ENCODE results near the gene IL12A. TPM values are rescaled to one million over a fixed set of nuclear protein-coding genes. Genes with fewer than 3 reads are reported as not detected.

The IL12A gene
- total RNA-seq, 2 experiments from 2014 or later = not detected

DNA sequence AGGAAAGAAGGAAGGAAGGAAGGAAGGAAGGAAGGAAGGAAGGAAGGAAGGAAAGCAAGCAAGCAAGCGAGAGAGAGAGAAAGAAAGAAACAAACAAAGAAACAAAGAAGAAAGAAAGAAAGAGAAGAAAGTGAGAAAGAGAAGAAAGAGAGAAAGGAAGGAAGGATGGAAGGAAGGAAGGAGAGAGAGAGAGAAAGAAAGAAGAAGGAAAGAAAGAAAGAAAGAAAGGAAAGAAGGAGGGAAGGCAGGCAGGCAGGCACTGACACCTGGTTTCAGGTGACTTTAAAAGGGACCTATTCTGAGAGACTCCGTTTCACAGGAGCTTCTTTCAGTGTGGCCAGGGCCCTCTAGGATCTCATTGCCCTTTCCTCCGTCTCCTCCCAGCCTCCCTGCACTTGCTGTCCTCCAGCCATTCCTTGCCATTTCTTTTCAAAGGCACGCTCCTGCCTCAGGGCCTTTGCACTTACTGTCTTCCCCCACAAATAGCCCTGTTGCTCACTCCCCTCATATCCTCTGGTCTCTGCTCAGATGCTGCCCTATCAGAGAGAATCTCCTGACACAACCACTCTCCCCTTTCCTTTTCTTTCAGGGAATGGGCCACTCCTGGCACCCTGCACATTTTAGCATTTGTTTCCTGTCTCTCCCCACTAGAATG, 31.5 kb downstream of the IL12A start:
- Mint-ChIP-seq H3K27me3 (peaks cover 2% of the 10 kb centered on the region), H3K27ac (no peak overlapping the region), H3K4me3 (no peak overlapping the region), H3K4me1 (ENCODE audit: low read depth) (no peaks in the 10 kb centered on the region), H3K36me3 (ENCODE audit: low read depth) (no peaks in the 10 kb centered on the region), H3K9me3 (no peaks in the 10 kb centered on the region)
- intact Hi-C loops (cut with micrococcal nuclease) = no loop called here
- ATAC-seq (no peak), DNase-seq (no peak)
- ChIA-PET CTCF (interaction anchor here (2.5 kb wide), 1 partner anchor 14 kb away, joined by 7 read pairs; no protein-coding TSS in a partner anchor), POLR2A (interaction anchor here (0.6 kb wide), 1 partner anchor 322 kb away, joined by 3 read pairs; no protein-coding TSS in a partner anchor)
- TF ChIP-seq, protein P1, sequence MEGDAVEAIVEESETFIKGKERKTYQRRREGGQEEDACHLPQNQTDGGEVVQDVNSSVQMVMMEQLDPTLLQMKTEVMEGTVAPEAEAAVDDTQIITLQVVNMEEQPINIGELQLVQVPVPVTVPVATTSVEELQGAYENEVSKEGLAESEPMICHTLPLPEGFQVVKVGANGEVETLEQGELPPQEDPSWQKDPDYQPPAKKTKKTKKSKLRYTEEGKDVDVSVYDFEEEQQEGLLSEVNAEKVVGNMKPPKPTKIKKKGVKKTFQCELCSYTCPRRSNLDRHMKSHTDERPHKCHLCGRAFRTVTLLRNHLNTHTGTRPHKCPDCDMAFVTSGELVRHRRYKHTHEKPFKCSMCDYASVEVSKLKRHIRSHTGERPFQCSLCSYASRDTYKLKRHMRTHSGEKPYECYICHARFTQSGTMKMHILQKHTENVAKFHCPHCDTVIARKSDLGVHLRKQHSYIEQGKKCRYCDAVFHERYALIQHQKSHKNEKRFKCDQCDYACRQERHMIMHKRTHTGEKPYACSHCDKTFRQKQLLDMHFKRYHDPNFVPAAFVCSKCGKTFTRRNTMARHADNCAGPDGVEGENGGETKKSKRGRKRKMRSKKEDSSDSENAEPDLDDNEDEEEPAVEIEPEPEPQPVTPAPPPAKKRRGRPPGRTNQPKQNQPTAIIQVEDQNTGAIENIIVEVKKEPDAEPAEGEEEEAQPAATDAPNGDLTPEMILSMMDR (IDR thresholded peaks at IDR 0.05) = no peak

DNA sequence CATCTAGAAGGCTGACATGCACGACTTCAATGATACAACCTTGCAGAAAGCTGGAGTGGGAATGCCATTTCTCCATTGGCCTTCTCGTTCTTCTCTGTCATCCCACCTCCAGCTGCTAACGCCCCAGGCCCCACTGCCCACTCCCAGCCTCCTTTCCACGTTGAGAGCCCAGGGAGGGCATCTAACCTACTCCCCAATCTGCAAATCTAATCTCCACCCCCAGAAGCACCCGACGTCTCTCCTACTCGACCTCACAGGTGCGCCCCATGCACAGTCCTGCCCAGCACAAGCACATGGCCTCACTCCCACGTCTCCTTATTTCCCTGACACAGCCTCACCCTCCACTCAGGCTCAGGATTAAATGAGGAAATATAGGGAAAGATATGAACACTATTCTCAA, 33.4 kb downstream of the IL12A start:
- CTCF ChIA-PET = interaction anchor here (2.5 kb wide), 1 partner anchor 16 kb away, joined by 7 read pairs; no protein-coding TSS in a partner anchor
- TF ChIP-seq, protein P1 (IDR thresholded peaks at IDR 0.05) = no peak
- intact Hi-C loops (cut with micrococcal nuclease) = no loop called here
- H3K9me3 Mint-ChIP-seq = no peaks in the 10 kb centered on the region
- H3K27me3 Mint-ChIP-seq = peaks cover 2% of the 10 kb centered on the region
- ATAC-seq (no peak), DNase-seq (no peak)
- H3K4me3 Mint-ChIP-seq = no peak overlapping the region
- no peaks in the 10 kb centered on the region for H3K36me3 Mint-ChIP-seq (ENCODE audit: low read depth)
- H3K27ac Mint-ChIP-seq = no peak overlapping the region
- POLR2A ChIA-PET = no interaction called here
- peaks cover under 1% of the 10 kb centered on the region for H3K4me1 Mint-ChIP-seq (ENCODE audit: low read depth)

DNA sequence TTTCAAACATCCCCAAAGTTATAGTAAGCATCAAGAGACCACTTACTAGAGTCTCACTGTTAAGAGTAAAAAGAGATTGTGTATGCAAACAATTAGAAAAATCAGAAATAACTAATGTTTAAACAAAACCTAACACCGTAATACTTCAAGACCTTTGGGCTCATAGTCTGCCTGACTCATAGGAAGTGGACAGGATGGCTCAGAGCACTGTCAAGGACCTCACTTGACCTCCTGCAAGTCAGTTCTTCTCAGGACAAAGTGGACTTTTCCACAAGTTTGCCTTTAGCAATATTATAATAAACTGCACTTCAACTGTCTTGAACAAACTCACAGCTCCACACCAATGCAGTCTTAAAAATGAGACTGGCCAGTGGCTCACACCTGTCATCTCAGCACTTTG, 34.8 kb downstream of the IL12A start:
- CTCF ChIA-PET = no interaction called here
- H3K4me3 Mint-ChIP-seq = no peak overlapping the region
- POLR2A ChIA-PET = no interaction called here
- peaks cover 2% of the 10 kb centered on the region for H3K27me3 Mint-ChIP-seq
- no peaks in the 10 kb centered on the region for H3K36me3 Mint-ChIP-seq (ENCODE audit: low read depth)
- H3K9me3 Mint-ChIP-seq = no peaks in the 10 kb centered on the region
- DNase-seq (no peak), ATAC-seq (no peak)
- H3K27ac Mint-ChIP-seq = no peak overlapping the region
- H3K4me1 Mint-ChIP-seq (ENCODE audit: low read depth) = peaks cover 11% of the 10 kb centered on the region
- intact Hi-C loops (cut with micrococcal nuclease) = no loop called here
- TF ChIP-seq, protein P1 (IDR thresholded peaks at IDR 0.05) = no peak

DNA sequence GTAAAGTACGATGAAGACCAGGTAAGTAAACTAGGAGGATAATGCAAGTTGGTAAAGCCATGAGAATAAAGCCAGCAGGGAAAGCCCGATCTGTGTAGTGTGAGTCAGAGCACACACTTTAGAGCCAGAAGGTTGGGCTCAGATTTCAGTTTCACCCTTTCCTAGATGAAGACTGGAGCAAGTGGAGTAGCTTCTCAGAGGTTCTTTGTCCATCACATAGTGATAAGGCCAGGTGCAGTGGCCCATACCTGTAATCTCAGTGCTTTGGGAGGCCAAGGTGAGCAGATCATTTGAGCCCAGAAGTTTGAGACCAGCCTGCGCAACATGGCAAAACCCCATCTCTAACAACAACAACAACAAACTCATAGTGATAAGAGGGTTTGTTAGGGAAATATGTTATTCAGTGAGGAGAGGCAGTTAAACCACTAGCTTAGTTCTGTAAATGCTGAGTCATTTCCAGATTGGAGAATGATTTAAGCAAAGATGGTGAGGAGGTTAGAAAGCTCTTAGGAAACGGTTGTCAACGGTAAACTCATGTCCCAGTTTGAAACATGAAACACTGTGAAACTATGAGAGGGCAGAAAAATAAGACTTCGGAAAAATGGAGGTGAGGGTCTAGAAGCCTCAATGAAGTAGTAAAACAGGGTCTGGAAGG, 39.0 kb downstream of the IL12A start:
- peak; percentile 21 for DNase-seq
- no peak overlapping the region for H3K4me3 Mint-ChIP-seq
- H3K4me1 Mint-ChIP-seq (ENCODE audit: low read depth) = peaks cover 11% of the 10 kb centered on the region
- H3K36me3 Mint-ChIP-seq (ENCODE audit: low read depth) = no peaks in the 10 kb centered on the region
- peak overlapping the region; percentile 43 for H3K27ac Mint-ChIP-seq
- no peaks in the 10 kb centered on the region for H3K9me3 Mint-ChIP-seq
- peak; percentile 88 for ATAC-seq
- intact Hi-C loops (cut with micrococcal nuclease) = no loop called here
- ChIA-PET POLR2A (no interaction called here), CTCF (interaction anchor here (0.7 to 2.3 kb wide), 4 partner anchors 19 to 303 kb away, joined by 3 to 9 read pairs (median 3); partner anchors contain the start of gene IL12A)
- H3K27me3 Mint-ChIP-seq = peaks cover 2% of the 10 kb centered on the region
- TF ChIP-seq, protein P1 (IDR thresholded peaks at IDR 0.05) = no peak

- no peak overlapping the region for H3K4me3 Mint-ChIP-seq
- ChIA-PET POLR2A (interaction anchor here (0.7 kb wide), 1 partner anchor 293 kb away, joined by 4 read pairs; no protein-coding TSS in a partner anchor), CTCF (interaction anchor here (1.2 kb wide), 1 partner anchor 21 kb away, joined by 3 read pairs; no protein-coding TSS in a partner anchor)
- no peaks in the 10 kb centered on the region for H3K9me3 Mint-ChIP-seq
- no peak overlapping the region for H3K27ac Mint-ChIP-seq
- intact Hi-C loops (cut with micrococcal nuclease) = loop anchor here (10.0 kb wide), 1 partner anchor 459 kb away; no protein-coding TSS in a partner anchor
- DNase-seq (no peak), ATAC-seq (no peak)
- peaks cover 23% of the 10 kb centered on the region for H3K27me3 Mint-ChIP-seq
- TF ChIP-seq, protein P1 (IDR thresholded peaks at IDR 0.05) = no peak
- H3K4me1 Mint-ChIP-seq (ENCODE audit: low read depth) = no peaks in the 10 kb centered on the region
- H3K36me3 Mint-ChIP-seq (ENCODE audit: low read depth) = no peaks in the 10 kb centered on the region
Measured at GRCh38 chr3:160035757-160036156, 47.1 kb downstream of the IL12A start.

Data from activated CD8-positive, alpha-beta T cell treated with anti-CD3 and anti-CD28 coated beads for 36 hours (primary cell).